Naive thymus-derived CD8-positive, alpha-beta T cell (primary cell): ENCODE data around the gene GALNT12. TPM values are rescaled to one million over a fixed set of nuclear protein-coding genes. Genes with fewer than 3 reads are reported as not detected.

ENCODE experiments used
- ATAC-seq, 2 donors: fragments of 150-1000 bp; cut with Tn5 transposase in 1 of 2; sonication (Bioruptor Pico), chemical (Tn5 transposase) in 1 of 2; 1 replicate in 1 of 2; 2 replicates in 1 of 2; pipeline ENCODE4 v1.10.0; 2021; ENCODE audit warnings: mild to moderate bottlenecking in 2 of 2, moderate library complexity in 2 of 2
- POLR2A ChIA-PET: fragments of 350-600 bp; sonication (Branson Sonifier 250); formaldehyde crosslinking; loops from one replicate; lab custom pipeline; 2021; ENCODE audit warnings: antibody characterized with exemption; lab: Charles Lee
- DNase-seq, 10 donors: peaks; one replicate each; pipeline versions ENCODE4 v3.0.0 to v3.0.0-alpha.2; 2020 to 2022
- H3K27ac Mint-ChIP-seq, 10 donors: one replicate each; pipeline ENCODE4 v1.8.0; 2020 to 2022; ENCODE audit warnings: mild to moderate bottlenecking in 10 of 10, mixed read lengths in 10 of 10, moderate library complexity in 4 of 10, inconsistent platforms in 1 of 10
- H3K27me3 Mint-ChIP-seq, 5 donors: one replicate each; pipeline ENCODE4 v1.8.0; 2021 to 2022; ENCODE audit warnings: mixed read lengths in 5 of 5
- H3K36me3 Mint-ChIP-seq, 3 donors: one replicate each; pipeline ENCODE4 v1.8.0; 2020 to 2022; ENCODE audit warnings: mixed read lengths in 3 of 3, mild to moderate bottlenecking in 2 of 3, inconsistent platforms in 1 of 3
- H3K4me1 Mint-ChIP-seq, 4 donors: one replicate each; pipeline ENCODE4 v1.8.0; 2021 to 2022; ENCODE audit warnings: mixed read lengths in 4 of 4
- H3K4me3 Mint-ChIP-seq, 10 donors: one replicate each; pipeline ENCODE4 v1.8.0; 2020 to 2022; ENCODE audit warnings: mild to moderate bottlenecking in 10 of 10, mixed read lengths in 10 of 10, moderate library complexity in 6 of 10, inconsistent platforms in 1 of 10
- H3K9me3 Mint-ChIP-seq, 9 donors: one replicate each; pipeline ENCODE4 v1.8.0; 2020 to 2022; ENCODE audit warnings: mixed read lengths in 9 of 9, mild to moderate bottlenecking in 3 of 9, inconsistent platforms in 1 of 9, moderate library complexity in 1 of 9
- polyA plus RNA-seq, 3 donors: library from polyadenylated mRNA; unstranded; fragments of 300-500 nt; fragmentation: Illumina TruSeq; gene quantifications; one replicate each; pipeline ENCODE4 v1.2.3, GENCODE V29; 2021
- total RNA-seq, 8 experiments: library from RNA in 2 of 8; stranded (reverse) in 2 of 8; gene quantifications; one replicate each; pipeline ENCODE4 v1.2.3 and lab custom pipeline; 2021 to 2026

The GALNT12 gene
- total and polyA plus RNA-seq, 5 experiments from 2014 or later: 4.6 to 9.3 (median 8.4) TPM

GRCh38 chr9:98846081-98846480 is 38.6 kb downstream of the GALNT12 start:
- DNase-seq (no peak), ATAC-seq (no peak)
- Mint-ChIP-seq H3K4me3 (no peak overlapping the region), H3K27ac (no peak overlapping the region), H3K9me3 (no peaks in the 10 kb centered on the region), H3K36me3 (peaks cover 0 to 34% (median 6%) of the 10 kb centered on the region in 3 donors), H3K27me3 (no peaks in the 10 kb centered on the region), H3K4me1 (peaks cover 2 to 7% (median 4%) of the 10 kb centered on the region in 4 donors)
- POLR2A ChIA-PET: no interaction called here

- POLR2A ChIA-PET: no interaction called here
- Mint-ChIP-seq H3K27ac (peak overlapping the region in 1 of 10 donors; percentile 59), H3K36me3 (peaks cover 0 to 26% (median 6%) of the 10 kb centered on the region in 3 donors), H3K4me1 (peaks cover 2 to 7% (median 4%) of the 10 kb centered on the region in 4 donors), H3K9me3 (no peaks in the 10 kb centered on the region), H3K27me3 (no peaks in the 10 kb centered on the region), H3K4me3 (no peak overlapping the region)
- DNase-seq: no peak
- no peak for ATAC-seq
These were observed 39.4 kb downstream of the GALNT12 start for GRCh38 chr9:98846879-98847278.

- ATAC-seq (peak; percentile 89 to 93), DNase-seq (peak; percentile 48 to 83 (median 64))
- H3K36me3 Mint-ChIP-seq: peaks cover 0 to 23% (median 6%) of the 10 kb centered on the region in 3 donors
- H3K4me3 Mint-ChIP-seq: no peak overlapping the region
- H3K9me3 Mint-ChIP-seq: no peaks in the 10 kb centered on the region
- POLR2A ChIA-PET: no interaction called here
- H3K27ac Mint-ChIP-seq: peak overlapping the region in 3 of 10 donors; percentile 8 to 27 (median 20)
- H3K4me1 Mint-ChIP-seq: peaks cover 2 to 7% (median 4%) of the 10 kb centered on the region in 4 donors
- H3K27me3 Mint-ChIP-seq: no peaks in the 10 kb centered on the region
These were observed 41.1 kb downstream of the GALNT12 start for GRCh38 chr9:98848450-98849149.

GRCh38 chr9:98849563-98849962 is 42.1 kb downstream of the GALNT12 start:
- DNase-seq: no peak
- POLR2A ChIA-PET: no interaction called here
- Mint-ChIP-seq H3K36me3 (peaks cover 0 to 16% (median 6%) of the 10 kb centered on the region in 3 donors), H3K9me3 (peaks cover 0 to under 1% (median 0%) of the 10 kb centered on the region in 9 donors), H3K27ac (no peak overlapping the region), H3K4me3 (no peak overlapping the region), H3K27me3 (no peaks in the 10 kb centered on the region), H3K4me1 (peaks cover 2 to 7% (median 3%) of the 10 kb centered on the region in 4 donors)
- no peak for ATAC-seq

- Mint-ChIP-seq H3K4me1 (peaks cover 2 to 7% (median 3%) of the 10 kb centered on the region in 4 donors), H3K27me3 (peaks cover 0 to 1% (median 0%) of the 10 kb centered on the region in 5 donors)
- POLR2A ChIA-PET: no interaction called here
These were observed 43.6 kb downstream of the GALNT12 start for GRCh38 chr9:98850851-98851729.

GRCh38 chr9:98851730-98852459 is 44.4 kb downstream of the GALNT12 start:
- Mint-ChIP-seq H3K27me3 (peaks cover 0 to 1% (median 0%) of the 10 kb centered on the region in 5 donors), H3K4me1 (peaks cover 2 to 7% (median 3%) of the 10 kb centered on the region in 4 donors), H3K9me3 (peaks cover 0 to 22% (median 10%) of the 10 kb centered on the region in 9 donors), H3K4me3 (no peak overlapping the region), H3K27ac (peak overlapping the region in 1 of 10 donors; percentile 21), H3K36me3 (peaks cover 4 to 11% (median 8%) of the 10 kb centered on the region in 3 donors)
- DNase-seq: no peak
- ATAC-seq: no peak
- POLR2A ChIA-PET: no interaction called here

More at GRCh38 chr9:98850851-98851729, 43.6 kb downstream of the GALNT12 start:
- no peak for DNase-seq
- Mint-ChIP-seq H3K9me3 (peaks cover 0 to 14% (median 9%) of the 10 kb centered on the region in 9 donors), H3K36me3 (peaks cover 4 to 10% (median 8%) of the 10 kb centered on the region in 3 donors), H3K27ac (peak overlapping the region in 2 of 10 donors; percentile 21 to 43), H3K4me3 (no peak overlapping the region)
- no peak for ATAC-seq

GRCh38 chr9:98852460-98852734 is 44.9 kb downstream of the GALNT12 start:
- H3K9me3 Mint-ChIP-seq: peaks cover 0 to 27% (median 12%) of the 10 kb centered on the region in 9 donors

GRCh38 chr9:98852961-98853360 is 45.5 kb downstream of the GALNT12 start:
- POLR2A ChIA-PET: no interaction called here
- no peak overlapping the region for H3K27ac Mint-ChIP-seq
- ATAC-seq (no peak), DNase-seq (no peak)
- H3K9me3 Mint-ChIP-seq: peaks cover 0 to 28% (median 14%) of the 10 kb centered on the region in 9 donors
- H3K4me1 Mint-ChIP-seq: peaks cover 2 to 7% (median 3%) of the 10 kb centered on the region in 4 donors
- no peak overlapping the region for H3K4me3 Mint-ChIP-seq
- peaks cover 0 to 10% (median 1%) of the 10 kb centered on the region in 5 donors for H3K27me3 Mint-ChIP-seq
- H3K36me3 Mint-ChIP-seq: peaks cover 4 to 16% (median 8%) of the 10 kb centered on the region in 3 donors

More at GRCh38 chr9:98852460-98852734, 44.9 kb downstream of the GALNT12 start:
- no peak for ATAC-seq
- Mint-ChIP-seq H3K4me1 (peaks cover 2 to 7% (median 3%) of the 10 kb centered on the region in 4 donors), H3K36me3 (peaks cover 4 to 14% (median 8%) of the 10 kb centered on the region in 3 donors), H3K4me3 (no peak overlapping the region), H3K27me3 (peaks cover 0 to 4% (median 1%) of the 10 kb centered on the region in 5 donors), H3K27ac (no peak overlapping the region)
- no peak for DNase-seq
- POLR2A ChIA-PET: no interaction called here

- peaks cover 0 to 28% (median 14%) of the 10 kb centered on the region in 9 donors for H3K9me3 Mint-ChIP-seq
- no peak overlapping the region for H3K4me3 Mint-ChIP-seq
- DNase-seq: no peak
- POLR2A ChIA-PET: no interaction called here
- no peak overlapping the region for H3K27ac Mint-ChIP-seq
- H3K36me3 Mint-ChIP-seq: peaks cover 0 to 16% (median 6%) of the 10 kb centered on the region in 3 donors
- peaks cover 0 to 16% (median 3%) of the 10 kb centered on the region in 5 donors for H3K27me3 Mint-ChIP-seq
- H3K4me1 Mint-ChIP-seq: no peaks in the 10 kb centered on the region
- ATAC-seq: no peak
These were observed 46.8 kb downstream of the GALNT12 start for GRCh38 chr9:98854266-98854665.

- H3K4me3 Mint-ChIP-seq: no peak overlapping the region
- POLR2A ChIA-PET: no interaction called here
- peaks cover 0 to 16% (median 6%) of the 10 kb centered on the region in 3 donors for H3K36me3 Mint-ChIP-seq
- H3K27me3 Mint-ChIP-seq: peaks cover 3 to 29% (median 6%) of the 10 kb centered on the region in 5 donors
- peaks cover 0 to 28% (median 14%) of the 10 kb centered on the region in 9 donors for H3K9me3 Mint-ChIP-seq
- H3K4me1 Mint-ChIP-seq: no peaks in the 10 kb centered on the region
- DNase-seq (no peak), ATAC-seq (no peak)
- H3K27ac Mint-ChIP-seq: no peak overlapping the region
These were observed 48.1 kb downstream of the GALNT12 start for GRCh38 chr9:98855592-98855991.

GRCh38 chr9:98856982-98857381 is 49.5 kb downstream of the GALNT12 start:
- DNase-seq (no peak), ATAC-seq (no peak)
- Mint-ChIP-seq H3K9me3 (peaks cover 0 to 28% (median 14%) of the 10 kb centered on the region in 9 donors), H3K4me1 (no peaks in the 10 kb centered on the region), H3K27ac (no peak overlapping the region), H3K36me3 (peaks cover 0 to 16% (median 6%) of the 10 kb centered on the region in 3 donors), H3K27me3 (peaks cover 3 to 31% (median 6%) of the 10 kb centered on the region in 5 donors), H3K4me3 (no peak overlapping the region)
- POLR2A ChIA-PET: no interaction called here

- peaks cover 6 to 31% (median 10%) of the 10 kb centered on the region in 5 donors for H3K27me3 Mint-ChIP-seq
- H3K36me3 Mint-ChIP-seq: peaks cover 0 to 16% (median 6%) of the 10 kb centered on the region in 3 donors
- H3K4me3 Mint-ChIP-seq: no peak overlapping the region
These were observed 52.5 kb downstream of the GALNT12 start for GRCh38 chr9:98859941-98860340.

More at GRCh38 chr9:98859941-98860340, 52.5 kb downstream of the GALNT12 start:
- H3K4me1 Mint-ChIP-seq: peaks cover 0 to 1% (median 0%) of the 10 kb centered on the region in 4 donors
- H3K27ac Mint-ChIP-seq: no peak overlapping the region
- DNase-seq (no peak), ATAC-seq (no peak)
- peaks cover 0 to 24% (median 12%) of the 10 kb centered on the region in 9 donors for H3K9me3 Mint-ChIP-seq
- POLR2A ChIA-PET: no interaction called here
